ENCODE data around the gene SMIM41.

DNA sequence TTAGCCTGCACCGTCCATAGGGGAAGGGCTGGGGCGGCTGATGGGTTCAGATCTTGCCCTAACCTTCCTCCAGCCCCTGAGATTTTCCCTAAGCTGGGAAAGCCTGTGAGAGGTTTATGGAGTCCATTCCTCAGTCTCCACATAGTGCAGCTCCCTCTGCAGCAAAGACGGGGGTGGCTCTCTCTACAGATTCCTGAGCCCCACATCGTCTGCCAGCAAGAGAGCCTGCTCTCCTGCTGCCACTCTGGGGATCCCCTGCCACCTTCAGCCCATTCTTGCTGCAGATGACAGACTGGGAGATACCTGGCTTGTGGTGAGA, 3.1 kb downstream of the SMIM41 start:
- TF ChIP-seq, protein P1, sequence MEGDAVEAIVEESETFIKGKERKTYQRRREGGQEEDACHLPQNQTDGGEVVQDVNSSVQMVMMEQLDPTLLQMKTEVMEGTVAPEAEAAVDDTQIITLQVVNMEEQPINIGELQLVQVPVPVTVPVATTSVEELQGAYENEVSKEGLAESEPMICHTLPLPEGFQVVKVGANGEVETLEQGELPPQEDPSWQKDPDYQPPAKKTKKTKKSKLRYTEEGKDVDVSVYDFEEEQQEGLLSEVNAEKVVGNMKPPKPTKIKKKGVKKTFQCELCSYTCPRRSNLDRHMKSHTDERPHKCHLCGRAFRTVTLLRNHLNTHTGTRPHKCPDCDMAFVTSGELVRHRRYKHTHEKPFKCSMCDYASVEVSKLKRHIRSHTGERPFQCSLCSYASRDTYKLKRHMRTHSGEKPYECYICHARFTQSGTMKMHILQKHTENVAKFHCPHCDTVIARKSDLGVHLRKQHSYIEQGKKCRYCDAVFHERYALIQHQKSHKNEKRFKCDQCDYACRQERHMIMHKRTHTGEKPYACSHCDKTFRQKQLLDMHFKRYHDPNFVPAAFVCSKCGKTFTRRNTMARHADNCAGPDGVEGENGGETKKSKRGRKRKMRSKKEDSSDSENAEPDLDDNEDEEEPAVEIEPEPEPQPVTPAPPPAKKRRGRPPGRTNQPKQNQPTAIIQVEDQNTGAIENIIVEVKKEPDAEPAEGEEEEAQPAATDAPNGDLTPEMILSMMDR (conservative IDR thresholded peaks at IDR 0.05; ENCODE audit: low read depth, low read length): no peak
- TF ChIP-seq EZH2phosphoT487 (IDR thresholded peaks at IDR 0.05; ENCODE audit: borderline replicate concordance, low read length): no peak

Measured in PC-3 (cell line).